Muscle of arm (tissue), 12 donors: Measurements from ENCODE around the gene F9. TPM values are rescaled to one million over a fixed set of nuclear protein-coding genes. Genes with fewer than 3 reads are reported as not detected.

Experiments
- DNase-seq: peaks from one replicate; pipeline ENCODE4 v3.0.0-alpha.2; 2013
- polyA plus RNA-seq, 12 donors: library from polyadenylated mRNA; unstranded; fragments of 120-200 nt; gene quantifications; one replicate each; pipeline ENCODE4 v1.2.1, GENCODE V29; 2013; ENCODE audit not compliant: insufficient read length in 12 of 12

Gene F9
- polyA plus RNA-seq, 12 donors, result 0.36 TPM; not detected in 11

GRCh38 chrX:139596068-139596467 is 65.5 kb downstream of the F9 start:
- DNase-seq, result no peak

GRCh38 chrX:139600105-139600504 is 69.6 kb downstream of the F9 start:
- no peak for DNase-seq

Other genes starting within 250 kb of the F9 start
- under 1 TPM in 10 of 12 donors, not detected in 2; 0.14 to 0.43 (median 0.29) TPM for gene MCF2, start 177.4 kb downstream of the F9 start, polyA plus RNA-seq